NCI-H1105 (cell line): ENCODE results near the gene TMEM187.

Experiments
- DNase-seq: peaks from one replicate; lab custom pipeline; 2025; lab: John Stamatoyannopoulos, UW

TMEM187 gene

DNA sequence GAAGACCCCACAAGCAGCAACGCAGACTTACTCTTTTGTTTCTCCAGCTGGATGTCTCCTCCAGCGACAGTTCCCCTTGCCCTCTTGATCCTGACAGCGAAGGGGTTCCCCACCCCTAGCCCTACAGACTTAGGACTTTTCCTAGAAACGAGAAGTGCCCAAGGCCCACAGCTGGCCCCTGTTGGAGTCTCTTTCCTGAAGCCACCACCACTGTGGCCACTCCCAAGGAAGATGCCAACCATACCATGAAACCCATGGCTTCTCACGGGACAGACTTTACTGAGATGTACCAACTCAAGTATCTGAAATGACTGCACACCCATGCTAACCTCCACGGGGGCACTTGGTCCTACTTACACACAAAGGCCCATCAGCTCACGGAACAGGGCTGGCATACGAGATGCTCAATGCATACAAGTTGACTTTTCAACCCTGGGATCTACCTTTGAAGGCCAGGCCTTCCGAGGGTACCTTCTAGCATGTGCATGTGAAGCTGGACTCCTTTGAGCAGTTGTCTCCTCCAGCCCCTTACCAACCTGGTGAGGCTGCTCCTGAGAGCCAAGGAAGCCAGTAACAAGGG lies 48.1 kb downstream of the TMEM187 start:
- no peak for DNase-seq

DNA sequence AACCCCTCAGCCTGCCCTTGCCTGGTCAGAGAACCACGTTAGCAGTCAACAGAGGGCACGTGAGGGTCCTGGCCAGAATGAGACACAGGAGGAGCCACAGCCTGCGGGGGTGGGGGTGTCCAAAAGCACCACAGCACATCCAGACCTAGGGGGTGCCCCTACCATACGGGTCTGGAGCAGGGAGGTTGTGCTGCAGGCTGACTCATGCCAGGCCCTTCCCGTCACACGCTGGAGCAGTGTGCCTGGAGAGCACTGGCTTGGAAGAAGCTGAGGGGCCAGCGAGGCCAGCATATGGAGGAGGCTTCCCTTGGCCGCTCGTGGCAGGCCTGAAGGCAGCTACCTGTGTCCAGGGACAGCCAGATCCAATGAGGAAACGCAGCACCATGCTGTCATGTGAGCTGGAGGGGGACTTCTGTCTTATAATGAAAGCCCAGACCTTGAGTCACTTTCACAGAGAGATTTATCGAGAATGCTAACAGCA lies 48.6 kb downstream of the TMEM187 start:
- no peak for DNase-seq

DNA sequence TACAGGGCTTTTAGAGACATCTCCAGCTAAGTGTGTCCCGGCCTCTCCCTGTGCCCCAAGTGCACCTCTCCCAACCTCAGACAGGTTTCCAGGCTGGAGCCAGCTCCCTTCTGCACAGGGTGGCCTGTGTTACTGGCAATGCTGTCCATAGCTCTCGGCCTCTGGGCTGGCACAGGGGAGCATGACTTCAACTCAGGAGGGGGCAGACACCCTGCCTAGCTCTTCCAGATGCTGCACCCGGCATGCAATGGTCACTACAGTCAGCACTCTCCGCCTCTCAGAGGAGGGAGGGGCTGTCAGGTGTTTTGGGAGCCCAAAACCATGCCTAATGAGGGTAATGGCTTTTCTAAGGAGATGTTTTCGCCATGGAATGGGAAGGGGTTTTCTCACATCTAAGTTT lies 49.6 kb downstream of the TMEM187 start:
- DNase-seq: no peak

DNA sequence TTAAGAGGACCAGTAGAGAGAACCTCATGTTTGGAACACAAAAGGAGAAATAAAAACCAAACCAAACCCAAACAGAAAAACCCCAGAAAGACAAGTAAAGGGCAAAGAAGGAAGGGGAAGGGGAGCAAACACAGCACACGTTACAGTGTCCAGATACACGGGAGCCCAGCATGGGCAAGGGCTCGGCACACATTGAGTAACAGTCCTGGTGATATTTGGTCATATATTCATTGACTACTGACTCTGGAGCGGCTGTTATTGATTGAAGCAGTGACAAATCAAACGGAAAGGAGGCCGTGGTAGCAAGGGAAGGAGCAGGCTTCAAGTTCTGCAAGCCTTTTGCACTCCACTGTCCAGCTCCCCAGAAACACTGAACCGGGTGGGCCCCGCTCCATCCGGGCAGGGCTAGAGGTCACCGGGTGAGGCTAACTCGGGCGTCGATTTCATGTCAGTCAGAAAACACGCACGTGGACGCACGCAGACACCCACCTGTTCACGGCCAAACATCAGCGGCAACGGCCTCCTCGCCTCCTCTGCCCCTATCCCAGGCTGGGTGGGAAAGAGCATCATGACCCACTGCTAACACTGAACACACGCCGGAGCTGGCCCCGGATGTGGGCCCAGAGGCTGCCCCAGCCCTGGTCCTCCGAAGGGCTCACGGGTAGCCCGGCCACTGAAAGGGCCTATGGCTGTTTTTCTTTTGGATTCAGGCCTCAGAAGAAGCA lies 50.9 kb downstream of the TMEM187 start:
- DNase-seq: no peak

DNA sequence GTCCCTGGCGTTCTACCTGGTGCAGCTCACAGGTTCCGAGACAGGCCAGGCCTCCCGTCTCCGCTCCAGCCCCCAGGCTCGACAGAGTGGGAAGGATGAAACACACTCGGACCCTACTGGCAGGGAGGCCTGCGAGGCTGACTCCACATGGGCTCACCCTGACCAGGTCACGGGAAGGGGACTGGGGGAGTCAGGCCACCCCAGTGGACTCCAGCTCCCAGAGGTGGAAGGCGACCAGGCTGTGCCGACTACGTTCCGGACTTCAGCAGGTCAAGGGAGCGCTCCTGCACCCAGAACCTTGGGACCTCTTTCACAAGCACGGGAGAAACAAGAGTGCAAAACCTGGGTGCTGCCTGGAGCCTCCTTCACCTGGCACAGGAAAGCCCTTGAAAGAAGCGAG lies 51.7 kb downstream of the TMEM187 start:
- DNase-seq: no peak

DNA sequence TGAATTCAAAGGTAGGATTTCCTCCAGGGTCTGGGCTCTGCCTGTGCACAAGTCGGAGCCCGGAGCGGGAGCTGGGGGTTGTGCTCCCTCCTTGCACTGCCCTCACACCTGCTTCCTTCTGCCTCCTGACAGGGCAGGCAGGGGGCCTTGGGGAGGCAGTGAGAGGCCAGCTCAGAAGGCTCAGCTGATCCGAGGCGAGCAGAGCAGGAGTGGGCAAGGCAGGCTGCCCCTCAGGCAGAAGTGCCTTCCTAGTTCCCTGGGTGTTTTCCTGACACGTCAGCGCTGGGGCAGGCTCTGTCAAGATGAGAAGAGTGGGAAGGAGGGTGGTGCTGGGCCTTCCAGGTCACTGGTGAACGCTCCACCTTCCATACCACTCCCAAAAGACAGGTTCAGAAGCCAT lies 52.7 kb downstream of the TMEM187 start:
- DNase-seq: no peak

DNA sequence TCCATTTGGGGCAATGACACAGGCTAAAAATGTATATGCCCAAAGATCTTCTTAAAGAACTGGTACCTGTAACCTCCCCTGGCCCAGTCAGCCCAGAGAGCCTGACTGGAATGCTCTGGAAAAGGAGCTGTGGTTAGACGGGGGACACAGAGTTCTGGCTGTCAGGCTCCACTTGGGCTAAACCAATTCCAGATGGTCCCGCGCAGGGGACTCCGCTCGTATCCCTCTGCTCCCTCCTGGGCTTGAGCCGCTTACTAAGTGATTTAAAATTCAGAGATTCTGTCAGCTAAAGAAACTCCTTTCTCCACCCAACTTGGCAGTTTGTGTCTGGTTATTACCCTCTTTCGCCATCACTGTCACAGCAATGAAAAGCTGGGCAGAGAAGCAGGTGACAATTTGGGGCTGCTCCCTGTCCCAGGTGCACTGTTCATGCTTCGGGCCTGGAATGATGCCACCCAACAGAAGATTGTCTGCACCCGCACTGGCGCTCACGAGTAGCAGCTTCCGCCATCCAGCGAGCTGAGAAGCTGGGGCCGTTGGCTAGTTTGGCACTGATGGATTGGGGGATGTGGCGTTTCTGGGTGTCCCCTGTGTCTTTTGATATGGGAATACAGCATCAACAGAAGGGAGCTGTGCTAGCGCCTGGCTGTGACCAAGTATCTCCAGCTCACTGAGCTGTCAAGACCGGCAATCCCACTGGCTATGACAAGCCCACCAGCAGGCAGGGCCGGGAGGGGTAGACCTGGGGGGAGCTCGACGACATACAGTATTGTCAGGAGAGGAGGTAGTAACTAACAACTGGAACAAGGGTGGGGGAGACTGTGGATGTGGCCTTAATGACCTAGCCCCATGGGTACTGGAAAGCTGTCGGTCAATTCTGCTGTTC lies 53.8 kb downstream of the TMEM187 start:
- DNase-seq: no peak

DNA sequence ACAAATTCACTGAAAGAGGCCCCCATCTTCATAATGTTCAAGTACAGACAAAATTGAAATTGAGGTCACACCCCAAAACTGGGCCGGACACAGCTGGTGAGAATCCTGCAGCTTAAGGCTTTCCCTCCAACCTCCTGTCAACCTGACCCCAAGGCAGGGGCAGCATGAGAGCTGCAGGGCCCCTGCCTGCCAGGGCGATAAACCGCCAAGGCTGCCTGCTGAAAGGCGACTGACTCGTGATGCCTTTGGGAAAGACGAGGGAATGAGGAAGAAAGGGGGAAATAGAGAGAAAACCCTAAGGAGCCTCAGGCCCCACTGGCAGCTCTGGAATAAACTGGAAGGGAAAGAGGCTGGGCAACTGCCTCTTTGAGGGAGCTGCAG lies 54.5 kb downstream of the TMEM187 start:
- DNase-seq: no peak

DNA sequence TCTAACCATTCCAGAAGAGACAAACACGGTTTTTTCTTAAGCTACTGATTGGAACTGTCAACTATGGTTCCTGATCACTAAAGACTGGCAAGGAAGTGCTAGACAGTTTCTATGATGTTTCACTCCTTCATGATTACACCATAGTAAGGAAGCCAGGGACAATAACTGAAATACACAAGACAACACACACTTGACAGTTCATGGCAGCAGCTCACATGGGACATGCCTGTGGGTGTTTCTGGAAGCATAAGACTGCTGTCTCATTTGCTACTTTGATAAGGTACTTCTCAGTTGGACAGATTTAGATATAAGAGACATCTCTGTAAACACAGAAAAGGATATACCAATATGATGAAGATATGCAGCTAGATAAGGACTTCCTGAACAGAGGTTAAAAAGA lies 55.4 kb downstream of the TMEM187 start:
- no peak for DNase-seq

DNA sequence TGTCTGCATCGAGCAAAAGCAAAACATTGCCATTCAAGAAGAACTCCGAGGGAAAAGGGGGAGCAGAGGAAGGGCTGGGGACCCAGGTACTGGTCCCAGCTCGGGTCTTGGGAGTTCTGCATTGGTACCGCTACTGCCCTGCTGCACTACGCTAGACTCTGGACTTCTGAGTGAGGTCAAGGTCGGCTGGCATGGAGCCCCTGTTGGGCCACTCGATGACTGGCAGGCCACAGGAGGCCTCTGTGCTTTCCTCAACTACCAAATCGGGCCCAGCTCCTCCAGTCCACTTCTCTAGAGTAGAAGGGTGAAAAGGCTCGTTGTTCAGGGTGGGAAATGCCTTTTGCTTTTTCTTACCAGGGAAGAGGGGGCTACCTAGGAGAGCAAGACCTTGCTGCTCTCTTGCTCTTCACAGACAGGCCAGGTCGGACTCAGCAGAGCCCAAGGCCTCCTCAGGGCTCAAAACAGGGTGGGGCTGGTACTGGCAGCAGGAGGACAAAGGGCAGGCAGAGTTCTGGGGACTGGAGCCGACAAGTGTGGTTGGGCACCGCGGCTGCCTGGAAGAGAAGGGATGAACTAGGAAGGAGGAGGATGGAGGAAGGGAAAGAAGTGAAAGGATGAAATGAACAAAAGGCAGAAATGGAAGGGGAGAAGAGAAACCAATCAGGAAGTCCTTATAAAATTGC lies 56.1 kb downstream of the TMEM187 start:
- DNase-seq: no peak

DNA sequence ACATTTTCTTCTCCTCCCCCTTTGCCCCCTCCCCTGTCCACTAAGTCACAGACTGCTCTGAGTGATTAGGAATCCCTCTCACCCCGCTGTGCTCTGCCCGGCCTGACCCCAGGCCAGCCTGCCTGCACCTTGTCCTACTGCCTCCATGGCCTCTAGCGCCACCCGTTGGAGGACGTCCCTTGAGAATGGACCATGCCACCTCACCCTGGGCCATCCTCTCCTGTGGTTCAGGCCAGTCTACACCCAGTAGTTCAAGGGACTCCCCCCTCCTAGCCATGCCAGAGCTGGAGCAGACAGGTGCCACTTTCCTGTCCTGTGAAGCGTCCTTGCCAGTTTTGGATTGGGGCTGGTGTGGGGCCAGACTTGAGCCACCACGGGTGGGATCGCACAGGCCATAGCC lies 56.9 kb downstream of the TMEM187 start:
- no peak for DNase-seq

DNA sequence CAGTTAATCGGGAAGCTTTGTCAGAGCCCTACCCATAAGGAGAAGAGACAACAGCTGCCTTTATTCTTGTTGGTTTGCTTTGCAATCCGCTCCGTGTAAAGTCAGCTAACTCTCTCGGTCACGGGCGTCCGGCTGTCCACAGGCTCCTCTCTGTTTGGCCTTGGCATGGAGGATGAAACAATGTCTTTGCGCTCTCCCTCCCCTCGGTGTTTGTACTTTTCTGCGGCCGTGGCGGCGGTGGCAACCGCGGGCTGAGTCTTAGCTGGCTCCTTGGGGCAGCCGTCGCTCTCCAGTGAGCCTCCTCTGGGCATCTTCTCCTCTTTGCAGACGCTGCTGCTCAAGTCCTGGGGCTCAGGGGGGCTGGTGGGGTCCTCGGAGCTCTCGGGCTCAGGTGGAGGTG lies 57.7 kb downstream of the TMEM187 start:
- no peak for DNase-seq

DNA sequence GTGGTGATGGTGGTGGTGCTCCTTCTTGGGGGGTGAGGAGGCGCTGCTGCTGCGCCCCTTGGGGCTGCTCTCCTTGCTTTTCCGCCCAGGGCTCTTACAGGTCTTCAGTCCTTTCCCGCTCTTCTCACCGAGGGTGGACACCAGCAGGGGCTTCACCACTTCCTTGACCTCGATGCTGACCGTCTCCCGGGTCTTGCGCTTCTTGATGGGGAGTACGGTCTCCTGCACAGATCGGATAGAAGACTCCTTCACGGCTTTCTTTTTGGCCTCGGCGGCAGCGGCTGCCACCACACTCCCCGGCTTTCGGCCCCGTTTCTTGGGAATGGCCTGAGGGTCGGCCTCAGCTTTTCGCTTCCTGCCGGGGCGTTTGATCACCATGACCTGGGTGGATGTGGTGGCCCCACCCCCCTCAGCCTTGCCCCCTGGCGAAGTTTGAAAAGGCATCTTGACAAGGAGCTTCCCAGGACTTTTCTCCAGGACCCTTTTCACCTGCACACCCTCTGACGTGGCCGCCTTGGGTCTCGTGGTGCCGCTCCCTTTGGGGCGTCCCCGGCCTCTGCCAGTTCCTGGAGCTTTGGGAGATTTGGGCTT lies 58.3 kb downstream of the TMEM187 start:
- DNase-seq: no peak

DNA sequence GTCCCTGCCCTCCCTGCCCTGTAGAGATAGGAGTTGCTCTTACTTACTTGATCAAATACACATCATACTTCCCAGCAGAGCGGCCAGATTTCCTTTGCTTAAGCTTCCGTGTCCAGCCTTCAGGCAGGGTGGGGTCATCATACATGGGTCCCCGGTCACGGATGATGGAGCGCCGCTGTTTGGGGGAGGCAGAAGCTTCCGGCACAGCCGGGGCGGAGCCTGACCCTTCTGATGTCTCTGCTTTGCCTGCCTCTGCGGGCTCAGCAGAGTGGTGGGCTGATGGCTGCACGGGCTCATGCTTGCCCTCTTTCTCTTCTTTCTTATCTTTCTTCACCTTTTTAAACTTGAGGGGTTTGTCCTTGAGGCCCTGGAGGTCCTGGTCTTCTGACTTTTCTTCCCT lies 59.6 kb downstream of the TMEM187 start:
- DNase-seq: no peak

DNA sequence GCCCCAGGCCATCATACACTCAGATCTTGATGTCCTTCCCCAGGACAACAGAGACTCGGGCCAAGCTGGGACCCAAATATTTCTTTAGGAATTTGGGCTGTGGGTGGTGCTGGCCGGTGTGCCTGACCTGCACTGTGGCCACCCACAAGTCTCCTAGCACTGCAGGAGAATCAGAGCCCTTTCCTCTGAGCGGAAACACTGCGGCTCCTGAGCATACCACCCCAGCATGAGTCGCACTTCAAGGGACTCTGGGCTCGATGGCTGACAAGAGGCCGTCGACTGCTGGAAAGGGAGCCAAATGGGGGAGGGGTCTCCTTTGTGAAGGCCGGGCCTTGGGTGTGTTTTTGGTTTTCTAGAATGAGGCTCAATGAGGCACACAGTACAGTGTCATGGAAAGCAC lies 60.1 kb downstream of the TMEM187 start:
- no peak for DNase-seq
